Activated CD8-positive, alpha-beta memory T cell treated with anti-CD3 and anti-CD28 coated beads, Interleukin-2, amount 50 U/mL, for 24 hours (primary cell): Measurements from ENCODE around the gene PTP4A2.
"Not testable (repeated sequence)": the region's sequence is repeated elsewhere in the genome, so short reads cannot be mapped to it uniquely, and the experiment has no call there.

Experiments used
- DNase-seq: peaks from one replicate; pipeline ENCODE4 v3.0.0-alpha.2; 2020; ENCODE audit errors: extremely low read depth

The PTP4A2 gene

GRCh38 chr1:31949862-31950261 is 11.7 kb upstream of the PTP4A2 start:
- DNase-seq, result no peak

- DNase-seq, result not testable (repeated sequence)
Observed at GRCh38 chr1:31945677-31946076, 7.5 kb upstream of the PTP4A2 start.

- peak; percentile 50 for DNase-seq
Observed at GRCh38 chr1:31944205-31945089, 6.3 kb upstream of the PTP4A2 start.

DNA sequence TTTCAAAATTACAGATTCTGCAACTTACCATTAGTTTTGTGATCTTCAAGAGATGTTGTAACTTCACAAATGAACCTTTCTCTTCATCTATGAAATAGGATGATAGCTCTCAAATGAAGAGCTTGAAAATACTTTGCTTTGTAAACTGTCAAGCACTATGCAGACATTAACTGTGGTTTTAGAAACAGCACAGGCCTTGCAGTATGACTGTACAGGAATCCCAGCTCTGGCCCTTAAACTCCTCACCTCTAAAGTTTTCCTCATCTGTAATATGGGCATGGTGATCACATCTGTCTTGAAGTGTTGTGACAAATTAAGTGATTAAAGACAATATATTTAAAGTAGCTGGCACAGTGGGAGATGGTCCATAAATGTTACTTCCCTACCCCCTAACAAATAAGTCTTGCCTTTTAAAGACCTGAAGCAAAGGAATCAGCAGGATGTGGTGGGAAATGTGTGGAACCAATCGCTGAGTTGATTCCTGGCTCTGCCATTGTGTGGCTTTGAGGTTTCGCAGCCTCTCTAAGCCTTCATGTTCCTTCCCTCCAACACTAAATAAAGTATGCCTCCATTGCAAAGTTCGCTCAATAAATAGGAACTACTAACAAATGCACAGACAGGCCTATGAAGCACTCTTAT is 5.5 kb upstream of the PTP4A2 start:
- DNase-seq, result no peak

DNA sequence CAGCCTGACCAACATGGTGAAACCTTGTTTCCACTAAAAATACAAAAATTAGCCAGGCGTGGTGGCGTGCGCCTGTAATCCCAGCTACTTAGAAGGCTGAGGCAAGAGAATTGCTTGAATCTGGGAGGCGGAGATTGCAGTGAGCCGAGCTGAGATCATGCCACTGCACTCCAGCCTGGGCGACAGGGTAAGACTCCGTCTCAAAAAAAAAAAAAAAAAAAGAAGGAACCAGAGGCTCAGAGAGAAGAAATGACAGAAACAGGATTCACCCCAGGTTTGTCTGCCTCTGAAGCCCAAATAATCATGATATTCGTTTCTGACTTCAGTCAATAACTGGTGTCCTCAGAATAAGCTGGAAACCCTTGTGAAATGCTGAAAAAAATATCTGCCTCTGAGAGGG is 3.9 kb upstream of the PTP4A2 start:
- DNase-seq, result not testable (repeated sequence)

DNA sequence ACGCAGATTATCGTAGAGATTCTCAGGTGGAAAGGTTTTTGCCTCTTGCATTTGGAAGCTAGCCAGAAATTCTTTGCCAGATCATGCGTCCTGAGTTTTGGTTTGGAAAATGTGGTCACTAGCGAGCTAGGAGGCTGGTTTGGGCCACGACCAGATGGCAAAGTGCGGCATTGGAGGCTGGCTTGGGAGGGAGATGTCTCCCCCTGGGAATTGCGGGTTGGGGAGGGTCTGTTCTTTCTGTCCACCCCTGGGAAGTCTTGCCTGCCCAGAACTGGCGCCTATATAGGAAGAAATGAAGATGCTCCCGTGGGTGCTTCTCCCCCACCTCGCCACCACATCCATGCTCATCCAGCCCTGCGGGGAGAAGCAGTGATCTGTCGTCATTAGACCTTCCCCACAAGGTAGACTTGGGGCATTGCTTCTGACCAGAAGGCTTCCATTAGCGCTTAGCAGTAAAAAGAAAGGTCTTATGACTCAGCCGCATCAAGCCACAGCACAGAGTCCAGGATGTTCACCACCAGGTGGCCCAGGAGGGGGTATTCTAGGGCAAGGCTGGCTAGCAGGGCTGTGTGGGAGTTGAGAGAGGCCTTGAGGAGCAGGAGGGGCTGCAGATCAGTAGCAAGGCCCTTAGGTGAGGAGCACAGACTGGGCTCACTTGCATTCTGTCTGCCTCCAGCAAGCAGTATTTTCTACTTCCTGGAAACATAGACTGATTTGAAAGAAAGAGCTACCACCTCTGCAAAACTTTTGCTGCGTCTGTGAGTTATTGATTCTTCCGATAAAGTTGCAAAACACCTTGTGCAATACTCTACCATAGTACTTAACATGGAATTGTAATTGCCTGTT is 1.5 kb upstream of the PTP4A2 start:
- peak; percentile 61 for DNase-seq

DNA sequence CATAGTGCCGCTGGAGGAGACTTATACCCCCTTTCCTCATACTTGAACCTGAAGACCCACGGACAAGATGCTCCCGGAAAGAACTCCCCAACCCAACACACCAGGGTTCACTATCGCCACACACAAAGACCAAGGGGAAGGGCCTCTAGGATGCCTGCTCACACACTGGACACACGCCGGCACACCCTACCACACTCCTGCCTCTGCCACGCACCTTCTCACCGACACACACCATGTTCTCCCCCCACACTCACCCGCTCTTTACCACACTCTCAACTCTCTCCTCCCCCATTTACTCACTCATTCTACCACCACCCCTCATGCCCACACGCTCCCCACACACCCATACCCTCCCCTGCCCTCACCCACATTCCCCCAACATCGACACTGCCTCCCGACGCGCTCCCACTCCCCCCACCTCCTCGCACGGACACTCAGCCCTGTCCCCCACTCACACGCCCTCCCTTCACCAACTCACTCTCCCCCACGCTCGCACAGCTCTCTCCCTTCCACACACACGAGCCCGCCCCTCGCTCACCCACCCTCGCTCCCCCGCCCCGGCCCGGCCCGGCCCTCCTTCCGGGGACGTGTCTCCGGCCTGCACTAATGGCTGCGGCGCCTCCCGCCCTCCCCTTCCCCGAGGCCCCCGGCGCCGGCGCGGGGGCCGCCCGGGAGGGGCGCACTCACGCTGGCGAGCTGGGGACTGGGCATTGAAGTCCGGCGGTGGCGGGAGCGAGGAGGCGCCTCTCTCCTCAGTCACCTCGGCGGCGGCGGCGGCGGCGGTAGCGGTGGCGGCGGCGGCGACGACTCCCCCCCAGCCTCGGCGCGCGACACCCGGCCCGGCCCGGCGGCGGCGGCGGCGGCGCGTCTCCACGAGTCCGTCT is 626 bp downstream of the PTP4A2 start:
- peak; percentile 57 for DNase-seq

DNA sequence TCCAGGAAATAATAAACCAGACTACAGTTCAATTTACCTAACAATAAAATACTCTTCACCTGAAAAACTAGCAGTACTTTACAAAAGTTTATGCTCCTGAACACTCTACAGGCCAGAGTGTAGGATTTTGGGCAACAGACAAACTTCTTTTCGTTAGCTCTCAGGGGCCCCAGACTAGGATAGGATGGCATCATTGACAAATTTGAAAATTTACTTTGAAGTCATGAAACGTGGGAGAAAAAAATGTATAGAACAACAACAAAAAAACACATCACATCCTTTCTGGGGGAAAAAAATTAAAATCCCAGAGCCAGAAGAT is 1.2 kb downstream of the PTP4A2 start:
- DNase-seq, result no peak

GRCh38 chr1:31936278-31936980 is 1.7 kb downstream of the PTP4A2 start:
- no peak for DNase-seq

GRCh38 chr1:31934706-31935629 is 3.2 kb downstream of the PTP4A2 start:
- DNase-seq, result no peak

DNA sequence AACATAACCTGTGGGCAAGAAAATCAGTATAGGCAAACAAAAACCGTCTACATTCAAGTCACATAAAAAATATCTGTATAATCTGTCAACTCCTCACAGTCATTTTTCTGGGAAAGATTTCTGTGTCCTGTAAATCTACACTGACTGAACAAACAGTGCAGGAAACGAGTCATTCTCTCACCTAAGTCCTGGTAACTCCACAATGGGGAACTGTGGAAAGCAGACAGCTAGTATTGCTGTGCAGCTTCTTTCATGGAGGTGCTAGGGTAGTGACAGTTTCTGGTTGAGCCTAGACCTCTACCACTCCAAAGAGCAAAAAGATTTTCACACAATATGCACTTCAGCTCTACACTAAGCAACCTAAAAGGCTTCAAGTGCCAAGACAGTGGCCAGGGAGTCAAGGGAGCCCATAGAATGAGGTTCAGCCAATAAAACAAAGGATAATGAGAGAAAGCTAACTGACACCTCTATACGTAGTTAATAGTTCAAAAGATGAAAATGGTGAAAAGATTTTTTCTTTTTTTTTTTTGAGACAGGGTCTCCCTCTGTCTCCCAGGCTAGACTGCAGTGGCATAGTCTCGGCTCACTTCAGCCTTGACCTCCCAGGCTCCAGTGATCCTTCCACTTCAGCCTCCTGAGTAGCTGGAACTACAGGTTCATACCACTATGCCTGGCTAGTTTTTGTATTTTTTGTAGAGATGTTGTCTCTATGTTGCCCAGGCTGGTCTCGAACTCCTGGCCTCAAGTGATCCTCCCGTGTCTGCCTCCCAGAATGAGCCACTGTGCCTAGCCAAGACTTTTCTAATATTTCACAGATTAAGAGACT is 5.5 kb downstream of the PTP4A2 start:
- no peak for DNase-seq

- DNase-seq, result no peak
Observed at GRCh38 chr1:31931593-31932225, 6.5 kb downstream of the PTP4A2 start.

- no peak for DNase-seq
Observed at GRCh38 chr1:31930836-31931592, 7.2 kb downstream of the PTP4A2 start.

GRCh38 chr1:31927661-31927980 is 10.5 kb downstream of the PTP4A2 start:
- no peak for DNase-seq

- DNase-seq, result no peak
Observed at GRCh38 chr1:31926853-31927660, 11.1 kb downstream of the PTP4A2 start.

GRCh38 chr1:31926252-31926651 is 11.9 kb downstream of the PTP4A2 start:
- no peak for DNase-seq

DNA sequence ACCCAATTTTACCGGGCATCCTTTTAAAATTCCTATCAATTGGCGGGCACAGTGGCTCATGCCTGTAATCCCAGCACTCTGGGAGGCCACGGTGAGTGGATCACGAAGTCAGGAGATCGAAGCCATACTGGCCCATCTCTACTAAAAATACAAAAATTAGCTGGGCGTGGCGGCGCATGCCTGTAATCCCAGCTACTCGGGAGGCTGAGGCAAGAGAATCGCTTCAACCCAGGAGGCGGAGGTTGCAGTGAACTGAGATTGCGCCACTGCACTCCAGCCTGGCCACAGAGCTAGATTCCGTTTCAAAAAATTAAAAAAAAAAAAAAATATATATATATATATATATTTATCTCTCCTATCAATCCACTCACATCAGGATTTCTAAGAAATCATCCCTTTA is 12.3 kb downstream of the PTP4A2 start:
- not testable (repeated sequence) for DNase-seq
